Peyer's patch (tissue), 4 donors: ENCODE results near the gene ZNF316.

ENCODE experiments used
- CTCF ChIP-seq, 6 experiments: fragments of 450-650 bp in 4 of 6; fragments of 200-600 bp in 2 of 6; sonication (generic) in 1 of 6; IDR thresholded peaks; one replicate each; pipeline ENCODE4 v1.5.1; 2017 to 2019; ENCODE audit warnings: antibody characterized with exemption in 6 of 6, mild to moderate bottlenecking in 3 of 6, moderate library complexity in 1 of 6
- POLR2A ChIP-seq, 2 donors: fragments of 450-650 bp; IDR thresholded peaks; one replicate each; pipeline ENCODE4 v1.5.1; 2017; ENCODE audit warnings: antibody characterized with exemption in 2 of 2, mild to moderate bottlenecking in 2 of 2, moderate library complexity in 2 of 2

GRCh38 chr7:6637544-6638229 lies 569 bp downstream of the ZNF316 start:
- peak; percentile 17 to 57 (median 27) for TF ChIP-seq CTCF (IDR thresholded peaks at IDR 0.05)
- TF ChIP-seq POLR2A (IDR thresholded peaks at IDR 0.05): no peak
